GM13977 (cell line): Measurements from ENCODE around the gene ALAS2.

Experiments used
- DNase-seq: peaks from one replicate; pipeline ENCODE4 v3.0.0; 2012; ENCODE audit warnings: low spot score
- in situ Hi-C: fragments of 300-500 bp; cut with MboI; formaldehyde crosslinking; loops from one replicate; pipeline ENCODE4 v1.12.0; 2022; ENCODE audit warnings: low sequenced_read_pairs, low pct_unique_long_range_greater_than_20kb, mixed read lengths, inconsistent platforms; ENCODE audit not compliant: unreplicated experiment
- TF ChIP-seq, protein P1 (sequence below): IDR thresholded peaks from 2 replicates; pipeline ENCODE4 v1.5.1; 2012; ENCODE audit warnings: mild to moderate bottlenecking, control low read depth; ENCODE audit not compliant: insufficient read depth; ENCODE audit errors: extremely low read depth, missing control alignments

ALAS2 gene

DNA sequence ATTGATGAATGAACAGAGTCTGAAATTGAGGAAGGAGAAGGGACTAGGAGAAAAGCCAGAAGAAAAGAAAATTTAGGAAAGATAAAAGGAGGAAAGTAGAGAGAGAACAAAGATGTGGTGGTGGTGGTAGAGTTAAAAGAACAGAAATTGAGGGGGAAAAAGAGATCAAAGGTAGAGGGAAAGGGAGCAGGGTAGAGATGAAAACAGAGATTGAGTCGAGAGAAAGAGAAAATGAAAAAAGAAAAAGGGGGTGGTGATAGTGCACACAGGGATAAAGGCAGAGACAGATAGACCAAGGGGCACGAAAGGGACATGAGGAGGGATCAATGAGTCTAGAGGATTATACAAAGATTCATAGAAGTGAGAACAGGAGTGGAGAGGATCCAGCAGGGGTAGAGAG lies 3.9 kb downstream of the ALAS2 start:
- in situ Hi-C loops, result loop anchor here (25.0 kb wide), 1 partner anchor 90 kb away; no protein-coding TSS in a partner anchor
- TF ChIP-seq, protein P1, sequence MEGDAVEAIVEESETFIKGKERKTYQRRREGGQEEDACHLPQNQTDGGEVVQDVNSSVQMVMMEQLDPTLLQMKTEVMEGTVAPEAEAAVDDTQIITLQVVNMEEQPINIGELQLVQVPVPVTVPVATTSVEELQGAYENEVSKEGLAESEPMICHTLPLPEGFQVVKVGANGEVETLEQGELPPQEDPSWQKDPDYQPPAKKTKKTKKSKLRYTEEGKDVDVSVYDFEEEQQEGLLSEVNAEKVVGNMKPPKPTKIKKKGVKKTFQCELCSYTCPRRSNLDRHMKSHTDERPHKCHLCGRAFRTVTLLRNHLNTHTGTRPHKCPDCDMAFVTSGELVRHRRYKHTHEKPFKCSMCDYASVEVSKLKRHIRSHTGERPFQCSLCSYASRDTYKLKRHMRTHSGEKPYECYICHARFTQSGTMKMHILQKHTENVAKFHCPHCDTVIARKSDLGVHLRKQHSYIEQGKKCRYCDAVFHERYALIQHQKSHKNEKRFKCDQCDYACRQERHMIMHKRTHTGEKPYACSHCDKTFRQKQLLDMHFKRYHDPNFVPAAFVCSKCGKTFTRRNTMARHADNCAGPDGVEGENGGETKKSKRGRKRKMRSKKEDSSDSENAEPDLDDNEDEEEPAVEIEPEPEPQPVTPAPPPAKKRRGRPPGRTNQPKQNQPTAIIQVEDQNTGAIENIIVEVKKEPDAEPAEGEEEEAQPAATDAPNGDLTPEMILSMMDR, result no peak
- no peak for DNase-seq

DNA sequence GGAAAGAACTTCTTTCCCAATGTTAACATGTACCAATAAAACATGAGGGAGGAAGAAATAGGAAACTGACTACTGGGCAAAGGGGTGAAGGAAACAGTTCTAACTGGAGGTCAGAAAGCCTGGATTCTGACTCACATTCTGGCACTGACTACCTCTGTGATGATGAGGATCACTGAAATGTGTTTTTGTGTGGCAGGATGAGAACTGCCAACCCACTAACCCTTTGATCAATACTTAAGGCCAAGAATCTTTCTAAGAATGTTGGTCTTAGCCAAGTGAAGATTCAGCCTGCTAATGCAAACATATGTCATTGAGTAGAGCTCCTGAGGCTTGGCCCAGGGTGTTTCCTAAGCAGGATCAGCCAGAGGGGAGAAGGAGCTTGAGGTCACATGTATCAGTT lies 4.6 kb downstream of the ALAS2 start:
- in situ Hi-C loops, result loop anchor here (25.0 kb wide), 1 partner anchor 89 kb away; no protein-coding TSS in a partner anchor
- TF ChIP-seq, protein P1, result no peak
- no peak for DNase-seq

DNA sequence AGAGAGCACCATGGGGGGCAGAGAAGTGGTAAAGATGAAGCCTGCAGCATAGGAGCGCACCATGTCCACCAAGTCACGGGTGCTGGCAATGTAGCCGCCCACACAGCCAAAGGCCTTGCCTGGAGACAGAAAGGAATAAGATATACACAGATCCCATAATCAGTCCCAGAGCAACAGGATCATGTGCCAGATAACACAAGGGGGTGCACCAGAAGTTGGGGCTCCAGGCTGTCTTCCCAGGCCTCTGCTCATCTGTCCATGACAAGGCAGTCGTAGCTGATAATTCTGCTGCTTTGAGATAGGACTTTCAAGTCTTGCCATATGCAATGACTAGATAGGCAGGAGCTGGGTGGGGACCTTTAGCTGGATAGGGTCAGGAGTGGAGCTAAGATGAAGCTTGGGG lies 15.9 kb downstream of the ALAS2 start:
- in situ Hi-C loops, result loop anchor here (25.0 kb wide), 1 partner anchor 203 kb away; the partner anchor contains the start of gene MAGED2
- no peak for DNase-seq
- TF ChIP-seq, protein P1, result no peak

DNA sequence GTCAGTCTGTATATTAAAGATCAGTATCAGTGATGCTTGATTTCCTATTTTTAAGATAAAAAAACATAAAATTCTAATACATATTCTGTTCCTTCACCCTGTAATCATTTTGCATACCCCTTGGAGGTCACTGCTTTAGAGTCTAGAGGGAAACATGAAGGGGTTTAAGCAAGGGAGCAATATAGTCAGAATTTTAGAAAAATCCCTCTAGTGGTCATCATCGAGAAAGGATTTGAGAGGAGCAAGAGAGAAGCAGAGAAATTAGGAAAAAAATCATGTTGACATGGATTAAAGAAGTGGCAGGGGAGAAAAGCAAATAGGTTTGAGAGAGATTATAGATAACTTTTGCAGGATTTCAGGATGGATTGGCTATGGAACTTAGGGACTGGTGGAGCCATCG lies 19.5 kb downstream of the ALAS2 start:
- TF ChIP-seq, protein P1, result peak; percentile 21
- in situ Hi-C loops, result loop anchor here (25.0 kb wide), 1 partner anchor 199 kb away; the partner anchor contains the start of gene MAGED2
- no peak for DNase-seq

DNA sequence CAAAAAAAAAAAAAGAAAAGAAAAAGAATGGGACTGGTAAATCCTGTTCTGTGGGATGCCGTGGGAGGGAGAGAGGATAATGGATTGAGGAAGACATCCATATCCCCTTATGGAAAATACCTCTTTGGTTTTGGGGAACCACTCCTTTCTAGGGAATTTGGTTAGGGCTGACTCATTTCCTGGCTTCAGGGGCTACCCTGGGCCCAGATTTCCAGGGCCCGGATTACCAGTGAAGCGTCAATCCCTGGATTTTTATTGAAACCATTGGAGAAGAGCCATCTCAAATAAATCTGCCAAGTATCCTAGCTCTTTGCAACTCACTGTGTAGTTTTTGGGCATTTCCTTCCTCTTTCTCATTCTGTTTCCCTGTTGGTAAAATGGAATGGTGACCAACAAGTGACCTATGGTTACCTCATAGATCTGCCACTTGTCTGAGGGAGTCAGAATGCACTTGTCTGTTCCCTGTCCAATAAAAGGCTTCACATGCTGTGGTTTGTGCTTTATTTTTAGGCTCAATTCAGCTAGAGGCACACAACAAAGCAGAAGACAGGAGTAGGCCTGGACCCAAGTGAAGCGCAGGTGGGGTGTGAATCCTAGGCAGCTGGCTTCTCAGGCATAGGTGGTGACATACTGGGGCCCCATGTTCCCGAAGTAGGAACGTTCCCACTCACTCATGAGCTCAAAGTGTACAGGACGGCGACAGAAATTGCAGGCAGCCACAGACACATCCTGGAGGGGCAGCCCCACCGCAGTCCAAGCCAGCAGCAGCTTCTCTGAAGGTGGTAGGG lies 22.0 kb downstream of the ALAS2 start:
- TF ChIP-seq, protein P1, result no peak
- in situ Hi-C loops, result loop anchor here (25.0 kb wide), 1 partner anchor 196 kb away; the partner anchor contains the start of gene MAGED2
- DNase-seq, result no peak

DNA sequence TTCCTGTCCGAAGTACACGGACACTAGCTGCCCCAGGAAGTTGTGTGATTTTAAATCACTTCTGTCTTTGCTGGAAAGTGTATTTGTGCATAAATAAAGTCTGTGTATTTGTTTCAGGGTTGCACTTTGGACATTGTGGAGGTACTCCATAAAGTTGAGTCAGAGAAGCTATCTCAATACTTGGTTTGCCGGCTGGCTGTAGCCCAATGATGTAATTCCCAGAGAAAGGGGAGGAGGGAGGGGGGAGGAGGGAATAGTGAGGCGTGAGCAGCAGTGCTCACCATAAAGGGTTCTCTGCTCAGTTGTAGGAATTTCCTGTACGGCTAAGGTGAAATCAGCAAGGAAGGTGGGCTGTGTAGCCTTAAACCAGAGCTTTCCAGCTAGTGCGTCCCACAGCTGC lies 23.1 kb downstream of the ALAS2 start:
- DNase-seq, result no peak
- in situ Hi-C loops, result loop anchor here (25.0 kb wide), 1 partner anchor 195 kb away; the partner anchor contains the start of gene MAGED2
- TF ChIP-seq, protein P1, result no peak
